A673 (cell line): Measurements from ENCODE around the gene TP53. TPM values are rescaled to one million over a fixed set of nuclear protein-coding genes. Genes with fewer than 3 reads are reported as not detected.
A peak's percentile ranks its signal among the peaks of the same experiment; 100 is the strongest.

ENCODE experiments used
- BruUV-seq: library from RNA; stranded (reverse); fragments of 400-500 nt; replicated peaks from 2 replicates; lab custom pipeline; 2021; lab: Mats Ljungman, UMichigan
- CTCF ChIA-PET: fragments of 300-600 bp; sonication (Branson Sonifier 250); formaldehyde crosslinking; loops from one replicate; lab custom pipeline; 2022; ENCODE audit warnings: antibody characterized with exemption; lab: Charles Lee
- POLR2A ChIA-PET: fragments of 300-600 bp; sonication (Branson Sonifier 250); formaldehyde crosslinking; loops from one replicate; lab custom pipeline; 2022; ENCODE audit warnings: antibody characterized with exemption; ENCODE audit not compliant: low non-redundant PET; lab: Charles Lee
- DNase-seq: peaks from one replicate; pipeline ENCODE4 v3.0.0-alpha.2; 2015; ENCODE audit warnings: low spot score
- H3K27ac ChIP-seq: fragments of 200-600 bp; sonication (generic); 2 replicates; pipeline ENCODE4 v1.5.1; 2016; ENCODE audit warnings: mixed run types, low read depth, mild to moderate bottlenecking, mixed read lengths, antibody characterized with exemption, low read length; ENCODE audit not compliant: poor library complexity, severe bottlenecking
- H3K27me3 ChIP-seq: fragments of 200-600 bp; sonication (generic); replicated peaks from 2 replicates; pipeline ENCODE4 v1.6.1; 2017; ENCODE audit warnings: mixed run types, low read depth, mild to moderate bottlenecking, mixed read lengths, antibody characterized with exemption, low read length; ENCODE audit not compliant: insufficient read depth, poor library complexity
- H3K36me3 ChIP-seq: fragments of 200-600 bp; sonication (generic); 2 replicates; pipeline ENCODE4 v1.6.1; 2016; ENCODE audit warnings: mixed run types, mild to moderate bottlenecking, mixed read lengths, antibody characterized with exemption, low read length; ENCODE audit not compliant: insufficient read depth, poor library complexity, severe bottlenecking
- H3K4me1 ChIP-seq: fragments of 200-600 bp; sonication (generic); 2 replicates; pipeline ENCODE4 v1.6.1; 2017; ENCODE audit warnings: mixed run types, mild to moderate bottlenecking, mixed read lengths, antibody characterized with exemption, low read length; ENCODE audit not compliant: insufficient read depth, poor library complexity, severe bottlenecking
- H3K4me3 ChIP-seq: fragments of 200-600 bp; sonication (generic); 2 replicates; pipeline ENCODE4 v1.5.1; 2016; ENCODE audit warnings: low read depth, mixed run types, mild to moderate bottlenecking, mixed read lengths, low read length; ENCODE audit not compliant: poor library complexity, severe bottlenecking
- H3K9me3 ChIP-seq: fragments of 200-600 bp; sonication (generic); 2 replicates; pipeline ENCODE4 v1.6.1; 2016; ENCODE audit warnings: mixed run types, low read depth, mild to moderate bottlenecking, mixed read lengths, antibody characterized with exemption, low read length; ENCODE audit not compliant: poor library complexity, severe bottlenecking
- CTCF ChIP-seq: fragments of 300-800, 200-600 bp; sonication (generic); conservative IDR thresholded peaks from 2 replicates; pipeline ENCODE4 v1.5.1; 2017; ENCODE audit warnings: low read depth, mild to moderate bottlenecking, antibody characterized with exemption, low read length, moderate library complexity, mixed read lengths
- EZH2 ChIP-seq: fragments of 200-600 bp; sonication (generic); IDR thresholded peaks from 2 replicates; pipeline ENCODE4 v1.6.1; 2017; ENCODE audit warnings: borderline replicate concordance, low read depth, mild to moderate bottlenecking, mixed read lengths, antibody characterized with exemption, low read length; ENCODE audit not compliant: poor library complexity, severe bottlenecking
- intact Hi-C: fragments of 100-400 bp; cut with micrococcal nuclease; formaldehyde crosslinking; loops from one replicate; pipeline ENCODE4 v1.10.0; 2022; ENCODE audit not compliant: unreplicated experiment
- total RNA-seq: library from RNA; stranded (reverse); gene quantifications from 2 replicates; pipeline ENCODE4 v1.2.3, GENCODE V29; 2021

TP53 gene
- total RNA-seq, 1 experiment from 2014 or later = 34.8 TPM

- H3K27ac ChIP-seq = no peak overlapping the region
- BruUV-seq = no TSS peak
- TF ChIP-seq EZH2 = no peak
- no peak for TF ChIP-seq CTCF
- peak overlapping the region; percentile 61 for H3K4me3 ChIP-seq
- intact Hi-C loops = no loop called here
- no peaks in the 10 kb centered on the region for H3K9me3 ChIP-seq
- H3K27me3 ChIP-seq = no peaks in the 10 kb centered on the region
- DNase-seq = no peak
- CTCF ChIA-PET = interaction anchor here (1.0 to 1.4 kb wide), 5 partner anchors 10 to 274 kb away, joined by 3 to 4 read pairs (median 4); partner anchors contain the start of gene EFNB3
- POLR2A ChIA-PET = interaction anchor here (0.7 kb wide), 1 partner anchor 10 kb away, joined by 3 read pairs; no protein-coding TSS in a partner anchor
- H3K4me1 ChIP-seq = peaks cover 18% of the 10 kb centered on the region
- H3K36me3 ChIP-seq = no peaks in the 10 kb centered on the region
Observed at GRCh38 chr17:7715936-7716886, 28.9 kb upstream of the TP53 start.

- ChIA-PET POLR2A (interaction anchor here (0.6 kb wide), 1 partner anchor 60 kb away, joined by 4 read pairs; no protein-coding TSS in a partner anchor), CTCF (no interaction called here)
- BruUV-seq = no TSS peak
- no peak for DNase-seq
- no peaks in the 10 kb centered on the region for H3K27me3 ChIP-seq
- no peaks in the 10 kb centered on the region for H3K36me3 ChIP-seq
- H3K27ac ChIP-seq = no peak overlapping the region
- intact Hi-C loops = no loop called here
- TF ChIP-seq CTCF = no peak
- no peak for TF ChIP-seq EZH2
- H3K4me3 ChIP-seq = no peak overlapping the region
- H3K9me3 ChIP-seq = no peaks in the 10 kb centered on the region
- peaks cover 18% of the 10 kb centered on the region for H3K4me1 ChIP-seq
Observed at GRCh38 chr17:7714721-7715594, 27.7 kb upstream of the TP53 start.

GRCh38 chr17:7713782-7714181 is 26.5 kb upstream of the TP53 start:
- Histone ChIP-seq H3K9me3 (no peaks in the 10 kb centered on the region), H3K36me3 (no peaks in the 10 kb centered on the region), H3K4me3 (no peak overlapping the region), H3K27ac (no peak overlapping the region), H3K4me1 (peaks cover 18% of the 10 kb centered on the region), H3K27me3 (no peaks in the 10 kb centered on the region)
- no peak for DNase-seq
- intact Hi-C loops = no loop called here
- no peak for TF ChIP-seq CTCF
- TF ChIP-seq EZH2 = no peak
- POLR2A ChIA-PET = no interaction called here
- CTCF ChIA-PET = interaction anchor here (0.6 kb wide), 1 partner anchor 341 kb away, joined by 3 read pairs; no protein-coding TSS in a partner anchor
- BruUV-seq = no TSS peak
